GM12873 (cell line): ENCODE measurements around the gene MAPT.

Experiments used
- TF ChIP-seq, protein P1 (sequence below): IDR thresholded peaks from 2 replicates; pipeline ENCODE4 v1.5.1; 2012; ENCODE audit warnings: low read depth, mild to moderate bottlenecking, moderate library complexity, low read length, control low read depth; ENCODE audit not compliant: insufficient read depth; ENCODE audit errors: missing control alignments

Gene MAPT

DNA sequence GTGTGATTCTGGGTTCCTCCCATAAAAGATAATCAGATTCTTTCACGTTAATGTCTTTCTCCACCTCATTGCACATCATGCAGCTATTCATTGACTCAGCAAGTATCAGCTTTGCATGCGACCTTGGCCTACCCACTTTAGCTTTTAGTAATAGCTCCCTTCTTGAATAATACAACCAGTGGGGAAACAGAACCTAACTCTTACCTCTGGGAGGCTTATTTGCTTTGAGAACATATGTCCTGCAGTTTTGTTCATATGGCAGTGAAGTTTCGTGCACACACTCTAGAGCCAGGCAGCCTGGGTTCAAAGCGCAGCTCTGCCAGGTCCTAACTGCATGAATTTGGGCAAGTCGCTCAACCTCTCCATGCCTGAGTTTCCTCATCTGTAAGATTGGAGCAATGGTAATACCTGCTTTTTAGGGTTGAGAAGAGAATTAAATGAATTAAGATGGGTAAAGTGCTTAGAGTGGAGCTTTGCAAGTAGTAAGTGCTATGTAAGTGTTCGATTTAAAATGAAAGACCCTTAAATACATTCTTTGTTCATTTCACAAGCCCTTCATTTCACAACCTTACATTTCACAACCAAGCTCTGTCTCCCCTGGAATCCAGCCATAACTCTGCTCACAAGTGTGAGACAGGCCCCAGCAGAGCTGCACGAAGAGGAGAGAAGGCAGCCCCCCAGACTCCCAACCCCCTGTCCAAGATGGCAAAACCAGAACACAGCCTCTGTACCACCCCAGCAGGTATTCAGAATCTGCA is 29.3 kb downstream of the MAPT start:
- TF ChIP-seq, protein P1, sequence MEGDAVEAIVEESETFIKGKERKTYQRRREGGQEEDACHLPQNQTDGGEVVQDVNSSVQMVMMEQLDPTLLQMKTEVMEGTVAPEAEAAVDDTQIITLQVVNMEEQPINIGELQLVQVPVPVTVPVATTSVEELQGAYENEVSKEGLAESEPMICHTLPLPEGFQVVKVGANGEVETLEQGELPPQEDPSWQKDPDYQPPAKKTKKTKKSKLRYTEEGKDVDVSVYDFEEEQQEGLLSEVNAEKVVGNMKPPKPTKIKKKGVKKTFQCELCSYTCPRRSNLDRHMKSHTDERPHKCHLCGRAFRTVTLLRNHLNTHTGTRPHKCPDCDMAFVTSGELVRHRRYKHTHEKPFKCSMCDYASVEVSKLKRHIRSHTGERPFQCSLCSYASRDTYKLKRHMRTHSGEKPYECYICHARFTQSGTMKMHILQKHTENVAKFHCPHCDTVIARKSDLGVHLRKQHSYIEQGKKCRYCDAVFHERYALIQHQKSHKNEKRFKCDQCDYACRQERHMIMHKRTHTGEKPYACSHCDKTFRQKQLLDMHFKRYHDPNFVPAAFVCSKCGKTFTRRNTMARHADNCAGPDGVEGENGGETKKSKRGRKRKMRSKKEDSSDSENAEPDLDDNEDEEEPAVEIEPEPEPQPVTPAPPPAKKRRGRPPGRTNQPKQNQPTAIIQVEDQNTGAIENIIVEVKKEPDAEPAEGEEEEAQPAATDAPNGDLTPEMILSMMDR, result no peak

DNA sequence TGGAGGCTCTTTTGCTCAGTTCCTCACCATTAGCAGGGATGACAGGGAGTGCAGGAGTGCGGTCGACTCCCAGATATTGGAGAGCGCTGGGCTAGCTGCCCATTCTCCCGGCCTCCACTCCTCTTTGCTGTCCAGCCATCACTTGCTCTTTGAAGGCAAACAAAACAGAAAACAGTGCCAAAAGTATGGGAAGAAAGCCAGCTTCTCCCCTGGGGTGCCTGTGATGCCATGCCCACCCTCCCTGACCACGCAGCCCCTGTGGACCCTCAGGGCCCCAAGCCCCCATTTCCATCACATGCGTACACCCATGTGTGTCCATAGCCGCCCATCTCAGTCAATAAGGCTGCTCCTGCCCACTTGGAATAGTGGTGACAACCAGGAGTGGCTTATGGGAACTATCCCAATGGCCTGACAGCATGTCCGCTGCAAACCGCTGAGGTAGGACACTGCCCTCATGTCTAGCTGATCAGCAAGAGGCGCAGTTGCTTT is 30.0 kb downstream of the MAPT start:
- TF ChIP-seq, protein P1, result no peak

DNA sequence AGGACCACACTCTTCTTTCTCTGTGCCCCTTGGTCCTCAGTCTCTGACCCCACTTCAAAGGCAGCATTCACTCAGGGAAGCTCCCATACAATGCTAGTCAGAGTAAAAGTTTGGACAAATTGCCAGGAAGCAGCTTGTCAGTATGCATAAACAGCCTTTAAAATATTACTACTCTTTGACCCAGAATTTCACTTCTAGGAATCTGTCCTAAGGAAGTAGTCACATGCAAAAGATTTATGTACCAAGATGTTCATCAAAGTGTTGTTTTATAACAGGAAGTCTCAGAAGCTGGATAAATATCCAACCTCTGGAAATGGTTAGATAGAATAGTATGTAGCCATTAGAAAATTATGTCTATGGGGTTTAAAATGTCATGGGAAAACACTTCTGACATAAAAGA is 31.0 kb downstream of the MAPT start:
- TF ChIP-seq, protein P1, result no peak

DNA sequence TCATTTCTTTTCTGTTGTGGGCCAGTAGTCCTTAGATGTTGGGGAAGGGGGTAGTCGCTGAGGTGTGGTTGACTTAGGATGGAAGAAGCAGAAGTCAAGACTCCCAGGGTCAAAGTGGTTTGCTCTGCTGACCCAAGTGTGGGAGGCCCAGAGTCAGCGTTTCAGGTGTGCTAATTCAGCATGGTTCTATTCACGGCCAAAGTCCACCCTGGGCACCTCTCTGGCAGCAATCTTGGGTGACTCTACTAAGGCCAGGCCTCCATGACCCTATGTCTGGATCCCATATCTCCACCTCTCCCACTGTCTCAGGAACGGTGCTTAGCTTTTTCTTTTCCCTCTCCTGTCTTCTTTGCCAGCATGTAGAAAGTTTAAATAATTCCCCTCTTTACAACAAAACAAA is 32.9 kb downstream of the MAPT start:
- TF ChIP-seq, protein P1, result no peak

DNA sequence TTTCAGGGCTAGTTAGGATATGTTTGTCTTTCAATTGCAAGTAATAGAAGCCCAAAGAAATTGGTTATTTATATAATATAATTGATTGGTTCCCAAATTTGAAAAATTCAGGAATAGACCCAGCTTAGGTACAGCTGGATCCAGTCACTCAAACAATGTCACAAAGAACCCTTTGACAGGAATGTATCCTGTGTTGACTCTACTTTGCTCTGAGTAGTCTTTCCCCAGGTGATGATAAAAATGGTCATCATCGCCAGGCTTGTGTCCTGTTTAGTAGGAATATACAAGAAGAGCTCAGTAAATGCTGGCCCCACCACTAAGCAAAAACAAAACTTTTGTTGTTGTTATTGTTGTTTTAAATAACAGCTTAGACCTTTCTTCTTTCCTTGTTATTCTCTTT is 35.0 kb downstream of the MAPT start:
- TF ChIP-seq, protein P1, result no peak

DNA sequence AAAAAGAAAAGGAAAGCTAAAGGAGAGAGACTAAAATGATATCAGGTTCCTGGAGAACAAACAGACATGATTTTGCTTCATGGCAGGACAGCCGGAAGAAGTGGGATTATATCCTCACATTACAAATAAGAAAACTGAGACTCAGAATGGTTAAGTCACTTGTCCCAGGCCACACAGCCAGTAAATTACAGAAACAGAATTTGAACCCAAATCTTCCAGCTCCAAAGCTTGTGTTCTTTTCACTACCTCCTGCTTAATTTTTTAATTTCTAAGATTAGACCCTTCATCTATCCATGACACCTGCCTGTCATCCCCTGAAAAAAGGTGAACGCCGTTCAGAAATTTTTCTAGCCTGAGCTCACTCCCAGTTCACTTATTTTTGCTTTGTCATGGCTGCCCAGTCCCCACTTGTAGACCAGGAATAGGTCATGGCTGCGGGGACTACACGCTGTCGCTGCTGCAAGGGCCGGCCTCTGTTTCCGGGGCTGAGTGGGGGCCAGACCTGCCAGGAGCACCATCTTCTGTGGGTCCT is 36.1 kb downstream of the MAPT start:
- TF ChIP-seq, protein P1, result no peak

DNA sequence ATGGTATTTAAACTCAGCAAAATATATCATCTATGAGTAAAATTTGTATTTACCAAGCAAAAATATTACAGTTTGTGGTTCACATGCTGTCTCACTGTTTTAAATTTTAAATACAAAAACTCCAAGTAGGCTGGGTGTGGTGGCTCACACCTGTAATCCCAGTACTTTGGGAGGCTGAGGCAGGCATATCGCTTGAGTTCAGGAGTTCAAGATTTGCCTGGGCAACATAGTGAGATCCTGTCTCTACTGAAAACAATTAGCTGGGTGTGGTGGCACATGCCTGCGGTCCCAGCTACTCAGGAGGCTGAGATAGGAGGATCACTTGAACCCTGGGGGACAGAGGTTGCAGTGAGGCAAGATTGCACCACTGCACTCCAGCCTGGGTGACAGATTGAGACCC is 37.3 kb downstream of the MAPT start:
- TF ChIP-seq, protein P1, result no peak
